ENCODE measurements around the gene TH. TPM values are rescaled to one million over a fixed set of nuclear protein-coding genes. Genes with fewer than 3 reads are reported as not detected.

Gene TH
- total RNA-seq, 2 donors from 2014 or later = not detected

DNA sequence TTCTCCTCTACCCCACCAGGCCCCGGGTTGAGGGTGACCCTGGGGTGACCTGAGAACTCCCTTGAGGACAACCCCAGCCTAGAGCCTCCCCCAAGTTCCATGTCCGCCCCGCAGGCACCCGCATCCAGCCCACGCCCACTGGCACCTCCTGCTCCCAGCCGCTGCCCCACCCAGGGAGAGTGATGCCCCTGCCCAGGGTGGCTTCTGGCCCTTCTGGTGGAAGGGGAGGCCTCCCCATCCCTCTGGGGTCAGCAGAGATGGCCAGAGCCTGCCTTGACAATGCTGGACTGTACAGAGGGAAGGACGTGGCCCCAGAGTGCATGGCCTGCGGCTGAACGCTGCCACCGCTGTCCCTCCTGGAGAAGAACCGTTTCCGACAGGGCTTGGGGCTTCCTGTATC lies 1.1 kb upstream of the TH start:
- H3K9me3 ChIP-seq = no peaks in the 10 kb centered on the region
- no peaks in the 10 kb centered on the region for H3K4me1 ChIP-seq
- H3K36me3 ChIP-seq = no peaks in the 10 kb centered on the region
- no peak for DNase-seq (ENCODE audit: low spot score)
- no peaks in the 10 kb centered on the region for H3K27me3 ChIP-seq
- no peak overlapping the region for H3K27ac ChIP-seq
- no peak overlapping the region for H3K4me3 ChIP-seq
- TF ChIP-seq, protein P1, sequence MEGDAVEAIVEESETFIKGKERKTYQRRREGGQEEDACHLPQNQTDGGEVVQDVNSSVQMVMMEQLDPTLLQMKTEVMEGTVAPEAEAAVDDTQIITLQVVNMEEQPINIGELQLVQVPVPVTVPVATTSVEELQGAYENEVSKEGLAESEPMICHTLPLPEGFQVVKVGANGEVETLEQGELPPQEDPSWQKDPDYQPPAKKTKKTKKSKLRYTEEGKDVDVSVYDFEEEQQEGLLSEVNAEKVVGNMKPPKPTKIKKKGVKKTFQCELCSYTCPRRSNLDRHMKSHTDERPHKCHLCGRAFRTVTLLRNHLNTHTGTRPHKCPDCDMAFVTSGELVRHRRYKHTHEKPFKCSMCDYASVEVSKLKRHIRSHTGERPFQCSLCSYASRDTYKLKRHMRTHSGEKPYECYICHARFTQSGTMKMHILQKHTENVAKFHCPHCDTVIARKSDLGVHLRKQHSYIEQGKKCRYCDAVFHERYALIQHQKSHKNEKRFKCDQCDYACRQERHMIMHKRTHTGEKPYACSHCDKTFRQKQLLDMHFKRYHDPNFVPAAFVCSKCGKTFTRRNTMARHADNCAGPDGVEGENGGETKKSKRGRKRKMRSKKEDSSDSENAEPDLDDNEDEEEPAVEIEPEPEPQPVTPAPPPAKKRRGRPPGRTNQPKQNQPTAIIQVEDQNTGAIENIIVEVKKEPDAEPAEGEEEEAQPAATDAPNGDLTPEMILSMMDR (IDR thresholded peaks at IDR 0.05) = no peak

DNA sequence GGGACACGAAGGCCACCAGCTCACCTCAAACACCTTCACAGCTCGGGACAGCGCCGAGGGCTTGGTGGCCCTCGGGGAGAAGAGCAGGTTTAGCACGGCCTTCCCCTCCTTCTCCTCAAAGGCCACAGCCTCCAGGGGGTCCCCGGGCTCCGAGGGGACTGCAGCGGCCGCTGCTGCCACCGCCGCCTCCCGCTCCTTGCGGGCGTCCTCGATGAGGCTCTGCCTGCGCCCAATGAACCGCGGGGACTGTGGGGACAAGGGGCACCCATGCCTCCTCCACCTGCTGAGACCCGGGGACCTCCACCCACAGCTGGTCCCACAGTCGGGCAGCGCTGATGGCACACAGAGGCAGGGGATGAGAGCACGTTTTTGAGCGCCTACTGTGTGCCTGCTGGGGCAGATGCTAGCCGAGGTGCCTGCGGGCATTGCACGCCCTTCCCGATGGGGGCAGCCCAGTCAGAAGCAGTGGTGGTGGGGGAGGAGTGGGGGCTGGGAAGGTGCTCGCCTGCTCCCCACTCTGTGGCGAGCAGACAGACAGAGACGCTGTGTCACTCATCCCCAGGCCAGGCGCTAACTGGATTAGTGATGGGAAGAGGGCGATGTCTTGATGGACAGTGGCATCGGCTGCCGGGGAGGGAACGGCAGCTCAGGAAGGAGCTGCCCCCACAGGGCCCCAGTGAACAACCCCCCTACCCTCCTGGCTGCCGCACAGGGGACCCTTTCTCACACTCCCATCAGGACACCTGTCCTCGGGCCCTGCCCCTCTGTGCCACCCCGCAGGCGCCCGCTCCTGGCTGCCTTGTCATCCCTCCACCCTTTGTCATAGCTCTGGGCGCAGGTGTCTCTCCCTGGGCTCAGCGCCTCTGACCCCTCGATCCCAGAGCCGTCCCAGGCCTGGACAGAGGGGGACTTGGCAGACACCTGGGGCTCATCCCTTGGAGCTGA lies 1.7 kb downstream of the TH start:
- Histone ChIP-seq H3K4me1 (peaks cover 0 to 16% of the 10 kb centered on the region in 2 donors), H3K36me3 (no peaks in the 10 kb centered on the region), H3K9me3 (no peaks in the 10 kb centered on the region), H3K4me3 (no peak overlapping the region), H3K27ac (no peak overlapping the region), H3K27me3 (no peaks in the 10 kb centered on the region)
- TF ChIP-seq, protein P1 (IDR thresholded peaks at IDR 0.05) = no peak
- no peak for DNase-seq (ENCODE audit: low spot score)

DNA sequence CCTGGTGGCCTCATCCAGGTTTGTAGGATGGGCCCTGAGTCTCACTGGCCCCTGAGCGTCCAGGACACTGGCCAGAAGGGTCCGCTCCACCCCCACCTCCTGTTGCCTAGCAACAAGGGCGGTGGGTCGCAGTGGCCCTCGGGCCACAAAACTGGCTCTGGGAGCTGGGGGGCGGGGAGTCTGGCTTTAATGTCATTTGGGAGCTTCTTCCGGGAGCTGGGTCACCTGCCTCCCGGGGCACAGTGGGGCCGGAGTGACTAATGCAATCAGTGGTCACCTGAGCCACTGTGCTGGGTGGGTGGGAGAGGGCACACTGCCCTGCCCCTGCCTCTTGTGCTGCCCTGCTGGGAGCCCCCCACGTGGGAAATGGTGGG lies 2.6 kb downstream of the TH start:
- H3K36me3 ChIP-seq = no peaks in the 10 kb centered on the region
- peaks cover 0 to 16% of the 10 kb centered on the region in 2 donors for H3K4me1 ChIP-seq
- no peaks in the 10 kb centered on the region for H3K27me3 ChIP-seq
- no peaks in the 10 kb centered on the region for H3K9me3 ChIP-seq
- H3K27ac ChIP-seq = no peak overlapping the region
- no peak overlapping the region for H3K4me3 ChIP-seq
- DNase-seq (ENCODE audit: low spot score) = no peak
- TF ChIP-seq, protein P1 (IDR thresholded peaks at IDR 0.05) = no peak

DNA sequence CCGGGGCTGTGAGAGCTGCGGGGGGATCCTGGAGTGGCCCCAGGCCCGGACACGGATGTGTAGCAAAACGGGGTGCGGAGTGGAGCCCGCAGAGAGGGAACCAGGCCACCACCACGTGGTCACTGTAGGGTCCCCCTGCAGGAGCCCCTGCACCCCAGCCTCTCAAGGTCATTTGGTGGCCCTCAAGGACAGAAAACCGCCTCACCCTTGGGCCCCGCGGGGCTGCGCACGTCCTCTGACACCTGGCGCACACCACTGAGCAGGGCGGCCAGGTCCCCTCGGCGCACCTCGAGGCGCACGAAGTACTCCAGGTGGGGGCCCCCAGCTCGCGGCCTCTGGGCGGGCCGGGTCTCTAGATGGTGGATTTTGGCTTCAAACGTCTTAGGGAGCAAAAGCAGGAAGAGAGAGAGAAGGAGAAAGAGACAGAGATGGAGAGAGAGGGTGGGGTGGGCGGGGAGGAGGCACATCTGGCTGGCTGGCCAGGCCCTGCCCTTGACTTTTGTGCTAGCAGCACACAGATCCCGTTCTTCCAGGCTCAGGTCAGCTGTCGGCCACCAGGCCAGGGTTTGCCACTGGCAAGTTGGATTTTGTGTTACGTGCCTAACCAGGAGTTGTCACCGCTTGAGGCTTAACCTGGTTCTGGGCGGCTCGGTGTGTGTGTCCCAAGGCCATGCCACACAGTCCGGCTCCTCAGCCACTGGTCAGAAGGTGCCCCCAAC lies 3.2 kb downstream of the TH start:
- TF ChIP-seq, protein P1 (IDR thresholded peaks at IDR 0.05) = no peak
- Histone ChIP-seq H3K4me3 (no peak overlapping the region), H3K4me1 (peaks cover 0 to 16% of the 10 kb centered on the region in 2 donors), H3K27ac (no peak overlapping the region), H3K9me3 (no peaks in the 10 kb centered on the region), H3K27me3 (no peaks in the 10 kb centered on the region), H3K36me3 (no peaks in the 10 kb centered on the region)
- DNase-seq (ENCODE audit: low spot score) = no peak

DNA sequence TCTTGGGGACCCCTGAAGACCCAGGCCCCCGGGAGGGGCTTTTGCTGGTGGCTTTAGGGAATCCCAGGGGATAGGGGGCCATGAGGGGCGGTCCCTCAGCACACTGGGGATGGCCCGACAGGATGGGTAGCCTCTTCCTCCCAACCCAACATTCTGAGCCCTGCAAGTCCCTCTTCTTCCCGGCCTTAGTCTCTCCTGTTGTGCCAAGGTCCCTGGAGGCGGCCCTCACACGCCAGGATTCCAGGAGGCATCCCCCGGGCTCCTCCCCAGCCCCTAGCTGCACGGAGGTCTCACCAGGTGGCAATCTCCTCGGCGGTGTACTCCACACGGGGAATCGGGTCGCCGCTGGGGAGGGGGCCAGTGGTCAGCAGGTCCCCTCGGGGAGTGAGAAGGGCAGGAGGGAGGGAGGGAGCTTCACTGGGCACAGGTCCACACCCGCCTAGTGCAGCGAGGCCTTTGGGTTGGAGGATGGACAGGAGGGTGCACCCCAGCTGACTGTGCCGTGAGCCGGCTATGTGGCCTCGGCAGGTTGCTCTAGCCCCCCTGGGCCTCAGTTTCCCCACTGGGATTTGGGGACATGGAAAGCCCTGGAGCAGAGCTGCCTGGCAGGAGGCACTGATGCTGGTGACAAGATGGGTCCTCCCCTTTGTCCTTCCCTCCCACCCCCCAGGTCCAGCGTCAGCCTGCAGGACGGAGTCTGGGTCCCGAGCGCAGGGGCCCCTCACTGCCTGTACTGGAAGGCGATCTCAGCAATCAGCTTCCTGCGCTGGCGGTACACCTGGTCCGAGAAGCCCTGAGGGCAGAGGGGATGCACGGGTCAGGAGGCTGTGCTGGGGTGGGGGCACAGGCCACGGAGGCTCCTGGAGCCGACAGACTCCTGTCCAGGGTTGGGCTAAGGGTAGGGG lies 4.2 kb downstream of the TH start:
- TF ChIP-seq, protein P1 (IDR thresholded peaks at IDR 0.05) = no peak
- Histone ChIP-seq H3K4me3 (no peak overlapping the region), H3K27me3 (no peaks in the 10 kb centered on the region), H3K27ac (no peak overlapping the region), H3K36me3 (no peaks in the 10 kb centered on the region), H3K9me3 (no peaks in the 10 kb centered on the region), H3K4me1 (peaks cover 0 to 16% of the 10 kb centered on the region in 2 donors)
- DNase-seq (ENCODE audit: low spot score) = no peak

All from right atrium auricular region (tissue), 2 donors.